ENCODE measurements around the gene MICAL3. TPM values are rescaled to one million over a fixed set of nuclear protein-coding genes. Genes with fewer than 3 reads are reported as not detected.
A peak's percentile ranks its signal among the peaks of the same experiment; 100 is the strongest.
"Not testable (repeated sequence)": the region's sequence is repeated elsewhere in the genome, so short reads cannot be mapped to it uniquely, and the experiment has no call there.

The MICAL3 gene
- total and polyA plus RNA-seq, 5 donors: 30.4 to 105 (median 72.5) TPM

- intact Hi-C loops (cut with DNase I); H3K27ac ChIP-seq (ENCODE audit: low read length); H3K9me3 ChIP-seq (ENCODE audit: control insufficient read depth, low read length); ATAC-seq; DNase-seq; H3K4me3 ChIP-seq (ENCODE audit: low read length); H3K4me1 ChIP-seq (ENCODE audit: control insufficient read depth, insufficient read depth, low read length); H3K27me3 ChIP-seq (ENCODE audit: control insufficient read depth, insufficient read depth): not testable (repeated sequence)
- WGBS: 87% methylated on average over 5 of the region's 5 CpGs
Measured at GRCh38 chr22:17764852-17765251, 259.5 kb downstream of the MICAL3 start.

- WGBS: 70% methylated on average over 5 of the region's 5 CpGs
- ATAC-seq (peak in 1 of 2 donors; percentile 25), DNase-seq (no peak)
- no peaks in the 10 kb centered on the region for H3K27me3 ChIP-seq (ENCODE audit: control insufficient read depth, insufficient read depth)
- H3K9me3 ChIP-seq (ENCODE audit: control insufficient read depth, low read length): no peaks in the 10 kb centered on the region
- no peak overlapping the region for H3K27ac ChIP-seq (ENCODE audit: low read length)
- no peak overlapping the region for H3K4me3 ChIP-seq (ENCODE audit: low read length)
- intact Hi-C loops (cut with DNase I): no loop called here
- no peaks in the 10 kb centered on the region for H3K4me1 ChIP-seq (ENCODE audit: control insufficient read depth, insufficient read depth, low read length)
Measured at GRCh38 chr22:17764036-17764435, 260.3 kb downstream of the MICAL3 start.

- H3K27me3 ChIP-seq (ENCODE audit: control insufficient read depth, insufficient read depth); H3K27ac ChIP-seq (ENCODE audit: low read length); DNase-seq; ATAC-seq; H3K4me1 ChIP-seq (ENCODE audit: control insufficient read depth, insufficient read depth, low read length); H3K4me3 ChIP-seq (ENCODE audit: low read length); H3K9me3 ChIP-seq (ENCODE audit: control insufficient read depth, low read length); intact Hi-C loops (cut with DNase I): not testable (repeated sequence)
- 89% methylated on average over 10 of the region's 10 CpGs for WGBS
Measured at GRCh38 chr22:17763442-17763841, 260.9 kb downstream of the MICAL3 start.

GRCh38 chr22:17761138-17761488 lies 263.2 kb downstream of the MICAL3 start:
- Histone ChIP-seq H3K4me1 (ENCODE audit: control insufficient read depth, insufficient read depth, low read length) (no peaks in the 10 kb centered on the region), H3K4me3 (ENCODE audit: low read length) (no peak overlapping the region), H3K27me3 (ENCODE audit: control insufficient read depth, insufficient read depth) (no peaks in the 10 kb centered on the region), H3K27ac (ENCODE audit: low read length) (no peak overlapping the region), H3K9me3 (ENCODE audit: control insufficient read depth, low read length) (no peaks in the 10 kb centered on the region)
- WGBS: 76% methylated on average over 2 of the region's 4 CpGs
- DNase-seq: no peak
- intact Hi-C loops (cut with DNase I): no loop called here
- ATAC-seq: no peak

- H3K9me3 ChIP-seq (ENCODE audit: control insufficient read depth, low read length): no peaks in the 10 kb centered on the region
- DNase-seq (peak in 1 of 3 donors; percentile 41), ATAC-seq (peak; percentile 16 to 27)
- no peak overlapping the region for H3K27ac ChIP-seq (ENCODE audit: low read length)
- intact Hi-C loops (cut with DNase I): no loop called here
- 88% methylated on average over 14 of the region's 14 CpGs for WGBS
- H3K4me1 ChIP-seq (ENCODE audit: control insufficient read depth, insufficient read depth, low read length): no peaks in the 10 kb centered on the region
- H3K27me3 ChIP-seq (ENCODE audit: control insufficient read depth, insufficient read depth): no peaks in the 10 kb centered on the region
- H3K4me3 ChIP-seq (ENCODE audit: low read length): no peak overlapping the region
Measured at GRCh38 chr22:17754233-17754925, 270.0 kb downstream of the MICAL3 start.

GRCh38 chr22:17753401-17753989 lies 270.9 kb downstream of the MICAL3 start:
- ATAC-seq (no peak), DNase-seq (no peak)
- 92% methylated on average over 13 of the region's 13 CpGs for WGBS
- Histone ChIP-seq H3K9me3 (ENCODE audit: control insufficient read depth, low read length) (no peaks in the 10 kb centered on the region), H3K4me1 (ENCODE audit: control insufficient read depth, insufficient read depth, low read length) (no peaks in the 10 kb centered on the region), H3K27ac (ENCODE audit: low read length) (no peak overlapping the region), H3K27me3 (ENCODE audit: control insufficient read depth, insufficient read depth) (no peaks in the 10 kb centered on the region), H3K4me3 (ENCODE audit: low read length) (no peak overlapping the region)
- intact Hi-C loops (cut with DNase I): no loop called here

- H3K4me1 ChIP-seq (ENCODE audit: control insufficient read depth, insufficient read depth, low read length): no peaks in the 10 kb centered on the region
- no peak overlapping the region for H3K4me3 ChIP-seq (ENCODE audit: low read length)
- DNase-seq: no peak
- ATAC-seq: peak in 1 of 2 donors; percentile 17
- intact Hi-C loops (cut with DNase I): no loop called here
- H3K27ac ChIP-seq (ENCODE audit: low read length): no peak overlapping the region
- WGBS: 74% methylated on average over 6 of the region's 6 CpGs
- no peaks in the 10 kb centered on the region for H3K9me3 ChIP-seq (ENCODE audit: control insufficient read depth, low read length)
- H3K27me3 ChIP-seq (ENCODE audit: control insufficient read depth, insufficient read depth): no peaks in the 10 kb centered on the region
Measured at GRCh38 chr22:17751596-17751995, 272.8 kb downstream of the MICAL3 start.

GRCh38 chr22:17749605-17750395 lies 274.6 kb downstream of the MICAL3 start:
- Histone ChIP-seq H3K4me3 (ENCODE audit: low read length) (no peak overlapping the region), H3K9me3 (ENCODE audit: control insufficient read depth, low read length) (no peaks in the 10 kb centered on the region), H3K27me3 (ENCODE audit: control insufficient read depth, insufficient read depth) (no peaks in the 10 kb centered on the region), H3K27ac (ENCODE audit: low read length) (no peak overlapping the region), H3K4me1 (ENCODE audit: control insufficient read depth, insufficient read depth, low read length) (no peaks in the 10 kb centered on the region)
- peak in 1 of 3 donors; percentile 39 for DNase-seq
- intact Hi-C loops (cut with DNase I): loop anchor here in 1 of 4 donors (5.0 to 10.0 kb wide), 2 partner anchors 48 to 325 kb away; partner anchors contain the start of gene PEX26
- WGBS: 91% methylated on average over 35 of the region's 35 CpGs
- ATAC-seq: peak in 1 of 2 donors; percentile 37

GRCh38 chr22:17748555-17749353 lies 275.6 kb downstream of the MICAL3 start:
- peak in 2 of 3 donors; percentile 67 to 73 for DNase-seq
- Histone ChIP-seq H3K9me3 (ENCODE audit: control insufficient read depth, low read length) (no peaks in the 10 kb centered on the region), H3K4me3 (ENCODE audit: low read length) (no peak overlapping the region), H3K4me1 (ENCODE audit: control insufficient read depth, insufficient read depth, low read length) (no peaks in the 10 kb centered on the region), H3K27me3 (ENCODE audit: control insufficient read depth, insufficient read depth) (no peaks in the 10 kb centered on the region), H3K27ac (ENCODE audit: low read length) (no peak overlapping the region)
- WGBS: 60% methylated on average over 40 of the region's 40 CpGs
- ATAC-seq: peak; percentile 54 to 60
- intact Hi-C loops (cut with DNase I): loop anchor here in 1 of 4 donors (5.0 to 10.0 kb wide), 2 partner anchors 49 to 326 kb away; partner anchors contain the start of gene PEX26

GRCh38 chr22:17746916-17747315 lies 277.4 kb downstream of the MICAL3 start:
- WGBS: 93% methylated on average over 10 of the region's 10 CpGs
- H3K9me3 ChIP-seq (ENCODE audit: control insufficient read depth, low read length): no peaks in the 10 kb centered on the region
- H3K4me1 ChIP-seq (ENCODE audit: control insufficient read depth, insufficient read depth, low read length): no peaks in the 10 kb centered on the region
- no peak for ATAC-seq
- intact Hi-C loops (cut with DNase I): loop anchor here in 1 of 4 donors (5.0 to 10.0 kb wide), 2 partner anchors 50 to 328 kb away; partner anchors contain the start of gene PEX26
- no peak overlapping the region for H3K4me3 ChIP-seq (ENCODE audit: low read length)
- H3K27ac ChIP-seq (ENCODE audit: low read length): no peak overlapping the region
- H3K27me3 ChIP-seq (ENCODE audit: control insufficient read depth, insufficient read depth): no peaks in the 10 kb centered on the region
- DNase-seq: no peak

Data from right cardiac atrium (tissue), 5 donors.